ENCODE data around the gene SOCS1. TPM values are rescaled to one million over a fixed set of nuclear protein-coding genes. Genes with fewer than 3 reads are reported as not detected.

The SOCS1 gene
- total and polyA plus RNA-seq, 2 of the 4 experiments (the other 2 are of a cell fraction), result 2.0 to 22.0 TPM

GRCh38 chr16:11250786-11251524 lies 5.0 kb downstream of the SOCS1 start:
- Histone ChIP-seq H2AK5ac (ENCODE audit: low read depth, low read length) (no peak overlapping the region), H2AK9ac (replicated peaks; ENCODE audit: low read depth, low read length, poor library complexity) (no peak overlapping the region), H2AFZ (replicated peaks; ENCODE audit: low read length, poor library complexity) (no peak overlapping the region), H3K9me1 (ENCODE audit: insufficient read depth, low read length) (peaks cover 9% of the 10 kb centered on the region; the same call in 1 of the 2 replicates), H3K36me3 (ENCODE audit: control insufficient read depth, insufficient read depth, low read length) (peaks cover 31% of the 10 kb centered on the region), H4K91ac (ENCODE audit: insufficient read depth, low read depth, low read length) (no peak overlapping the region), H2BK5ac (ENCODE audit: low read depth, low read length, poor library complexity, severe bottlenecking) (no peak overlapping the region), H2BK120ac (ENCODE audit: low read depth, low read length) (no peak overlapping the region), H3K4me3 (ENCODE audit: insufficient read depth, low read depth, low read length) (no peak overlapping the region), H3K9me3 (ENCODE audit: control insufficient read depth, insufficient read depth, low read length) (no peaks in the 10 kb centered on the region), H3K4ac (ENCODE audit: low read depth, low read length) (no peak overlapping the region), H2BK15ac (ENCODE audit: low read depth, low read length) (no peak overlapping the region), H4K20me1 (ENCODE audit: insufficient read depth, low read length) (peaks cover 52% of the 10 kb centered on the region), H3K27me3 (ENCODE audit: control insufficient read depth, insufficient read depth, low read length) (no peaks in the 10 kb centered on the region), H3K27ac (ENCODE audit: insufficient read depth, low read length) (no peak overlapping the region; the same call in 1 of the 2 replicates), H2BK20ac (ENCODE audit: low read depth, low read length) (no peak overlapping the region), H3K14ac (replicated peaks; ENCODE audit: low read depth, low read length) (no peak overlapping the region), H3K56ac (ENCODE audit: extremely low read depth, insufficient read depth, low read length) (no peak overlapping the region), H4K5ac (ENCODE audit: low read depth, low read length) (no peak overlapping the region), H3K4me2 (ENCODE audit: low read depth, low read length) (no peak overlapping the region), H3K79me1 (ENCODE audit: low read depth in 1 of 2, low read length in 2 of 2) (peaks cover 14 to 34% of the 10 kb centered on the region in 2 experiments; a peak in 3 of 4 replicates), H3K18ac (ENCODE audit: low read depth, low read length) (no peak overlapping the region), H3K4me1 (ENCODE audit: control insufficient read depth, insufficient read depth, low read length) (peaks cover 11% of the 10 kb centered on the region), H4K8ac (ENCODE audit: low read depth in 2 of 2, low read length in 2 of 2) (0 out of 4 replicates have a peak overlapping the region, but pooled peaks of 1 of the 2 experiments have one; percentile 33), H3K9ac (ENCODE audit: low read depth, low read length) (no peak overlapping the region), H3K23ac (ENCODE audit: low read depth, low read length) (no peak overlapping the region)
- ChIA-PET POLR2A (ENCODE audit: unreplicated experiment) (interaction anchor here (1.0 kb wide), 1 partner anchor 146 kb away, joined by 5 read pairs; no protein-coding TSS in a partner anchor), CTCF (no interaction called here)
- DNase-seq (peak; percentile 59), ATAC-seq (ENCODE audit: low read depth) (no peak)
- dilution Hi-C loops (cut with HindIII; ENCODE audit: low sequenced_read_pairs, unreplicated experiment) (no loop called here), intact Hi-C loops (cut with micrococcal nuclease) (loop anchor here (5.0 to 10.0 kb wide), 3 partner anchors 116 to 219 kb away; no protein-coding TSS in a partner anchor), in situ Hi-C loops (cut with MboI; ENCODE audit: low sequenced_read_pairs) (loop anchor here (5.0 kb wide), 2 partner anchors 149 to 284 kb away; no protein-coding TSS in a partner anchor)
- BruUV-seq (replicated peaks), result no TSS peak
- TF ChIP-seq FOS (IDR thresholded peaks at IDR 0.05; ENCODE audit: low read depth, low read length) (no peak), CTCF (conservative IDR thresholded peaks at IDR 0.05; ENCODE audit: low read depth, low read length) (no peak), RAD21 (IDR thresholded peaks at IDR 0.05; ENCODE audit: low read length) (no peak), NFE2L2 (IDR thresholded peaks at IDR 0.05; ENCODE audit: low read depth, low read length) (no peak)
- WGBS, 2 experiments (ENCODE audit: extremely low coverage in 2 of 2, insufficient read length in 1 of 2), result no CpG with 5 or more reads among the region's 10 CpGs

Measured in IMR-90 (cell line).